ENCODE measurements around the gene REM2. TPM values are rescaled to one million over a fixed set of nuclear protein-coding genes. Genes with fewer than 3 reads are reported as not detected.

REM2 gene
- total RNA-seq, 1 experiment from 2014 or later, result 0.18 TPM

DNA sequence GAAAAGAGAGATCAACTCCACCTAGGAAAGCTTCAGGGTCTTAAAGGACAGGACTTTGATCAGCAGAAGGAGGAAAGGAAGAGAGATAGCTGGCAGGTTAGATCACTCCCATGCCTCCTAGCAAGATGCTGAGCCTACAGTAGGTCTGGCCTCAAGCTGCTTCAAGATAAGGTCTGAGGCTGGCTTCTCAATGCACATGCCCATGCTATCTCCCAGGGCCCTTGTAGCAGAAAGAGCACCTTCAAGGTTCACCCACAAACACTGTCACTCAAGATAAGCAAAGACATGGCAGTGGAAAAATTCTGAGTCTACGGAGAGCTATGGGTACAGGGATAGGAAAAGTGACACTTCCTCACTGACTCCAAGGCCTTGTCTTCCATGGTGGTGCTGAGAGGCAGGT, 14.3 kb downstream of the REM2 start:
- Histone ChIP-seq H3K36me3 (ENCODE audit: control insufficient read depth, insufficient read depth, low read length) (peaks cover 4% of the 10 kb centered on the region; the same call in 1 of the 2 replicates), H3K9me3 (ENCODE audit: control insufficient read depth, insufficient read depth, low read depth, low read length) (no peaks in the 10 kb centered on the region), H3K4me1 (ENCODE audit: control insufficient read depth, insufficient read depth, low read length) (no peaks in the 10 kb centered on the region), H3K27ac (ENCODE audit: low read length) (no peak overlapping the region), H3K4me3 (ENCODE audit: low read depth in 2 of 2, low read length in 2 of 2) (no peak overlapping the region), H3K27me3 (ENCODE audit: control insufficient read depth, insufficient read depth, low read length) (no peaks in the 10 kb centered on the region)
- ChIA-PET POLR2A (no interaction called here), CTCF (no interaction called here)
- ATAC-seq, result no peak
- in situ Hi-C loops (cut with HindIII; ENCODE audit: low pct_unique_long_range_greater_than_20kb, low sequenced_read_pairs), result no loop called here
- BruUV-seq (replicated peaks), result no TSS peak
- intact Hi-C loops (cut with micrococcal nuclease; ENCODE audit: unreplicated experiment), result no loop called here
- DNase-seq (ENCODE audit: low read depth, low spot score), result no peak
- no peak for TF ChIP-seq TCF7L2 (IDR thresholded peaks at IDR 0.05; ENCODE audit: low read depth, low read length)
- TF ChIP-seq SIN3A (IDR thresholded peaks at IDR 0.05; ENCODE audit: borderline replicate concordance, insufficient read depth, low read depth, low read length), result no peak
- TF ChIP-seq POLR2AphosphoS5 (IDR thresholded peaks at IDR 0.05; ENCODE audit: low read depth, low read length), result no peak
- TF ChIP-seq, protein P1, sequence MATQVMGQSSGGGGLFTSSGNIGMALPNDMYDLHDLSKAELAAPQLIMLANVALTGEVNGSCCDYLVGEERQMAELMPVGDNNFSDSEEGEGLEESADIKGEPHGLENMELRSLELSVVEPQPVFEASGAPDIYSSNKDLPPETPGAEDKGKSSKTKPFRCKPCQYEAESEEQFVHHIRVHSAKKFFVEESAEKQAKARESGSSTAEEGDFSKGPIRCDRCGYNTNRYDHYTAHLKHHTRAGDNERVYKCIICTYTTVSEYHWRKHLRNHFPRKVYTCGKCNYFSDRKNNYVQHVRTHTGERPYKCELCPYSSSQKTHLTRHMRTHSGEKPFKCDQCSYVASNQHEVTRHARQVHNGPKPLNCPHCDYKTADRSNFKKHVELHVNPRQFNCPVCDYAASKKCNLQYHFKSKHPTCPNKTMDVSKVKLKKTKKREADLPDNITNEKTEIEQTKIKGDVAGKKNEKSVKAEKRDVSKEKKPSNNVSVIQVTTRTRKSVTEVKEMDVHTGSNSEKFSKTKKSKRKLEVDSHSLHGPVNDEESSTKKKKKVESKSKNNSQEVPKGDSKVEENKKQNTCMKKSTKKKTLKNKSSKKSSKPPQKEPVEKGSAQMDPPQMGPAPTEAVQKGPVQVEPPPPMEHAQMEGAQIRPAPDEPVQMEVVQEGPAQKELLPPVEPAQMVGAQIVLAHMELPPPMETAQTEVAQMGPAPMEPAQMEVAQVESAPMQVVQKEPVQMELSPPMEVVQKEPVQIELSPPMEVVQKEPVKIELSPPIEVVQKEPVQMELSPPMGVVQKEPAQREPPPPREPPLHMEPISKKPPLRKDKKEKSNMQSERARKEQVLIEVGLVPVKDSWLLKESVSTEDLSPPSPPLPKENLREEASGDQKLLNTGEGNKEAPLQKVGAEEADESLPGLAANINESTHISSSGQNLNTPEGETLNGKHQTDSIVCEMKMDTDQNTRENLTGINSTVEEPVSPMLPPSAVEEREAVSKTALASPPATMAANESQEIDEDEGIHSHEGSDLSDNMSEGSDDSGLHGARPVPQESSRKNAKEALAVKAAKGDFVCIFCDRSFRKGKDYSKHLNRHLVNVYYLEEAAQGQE (IDR thresholded peaks at IDR 0.05; ENCODE audit: insufficient read depth in 1 of 2, low read depth in 2 of 2, low read length in 1 of 2), result no peak
- TF ChIP-seq, protein P2, sequence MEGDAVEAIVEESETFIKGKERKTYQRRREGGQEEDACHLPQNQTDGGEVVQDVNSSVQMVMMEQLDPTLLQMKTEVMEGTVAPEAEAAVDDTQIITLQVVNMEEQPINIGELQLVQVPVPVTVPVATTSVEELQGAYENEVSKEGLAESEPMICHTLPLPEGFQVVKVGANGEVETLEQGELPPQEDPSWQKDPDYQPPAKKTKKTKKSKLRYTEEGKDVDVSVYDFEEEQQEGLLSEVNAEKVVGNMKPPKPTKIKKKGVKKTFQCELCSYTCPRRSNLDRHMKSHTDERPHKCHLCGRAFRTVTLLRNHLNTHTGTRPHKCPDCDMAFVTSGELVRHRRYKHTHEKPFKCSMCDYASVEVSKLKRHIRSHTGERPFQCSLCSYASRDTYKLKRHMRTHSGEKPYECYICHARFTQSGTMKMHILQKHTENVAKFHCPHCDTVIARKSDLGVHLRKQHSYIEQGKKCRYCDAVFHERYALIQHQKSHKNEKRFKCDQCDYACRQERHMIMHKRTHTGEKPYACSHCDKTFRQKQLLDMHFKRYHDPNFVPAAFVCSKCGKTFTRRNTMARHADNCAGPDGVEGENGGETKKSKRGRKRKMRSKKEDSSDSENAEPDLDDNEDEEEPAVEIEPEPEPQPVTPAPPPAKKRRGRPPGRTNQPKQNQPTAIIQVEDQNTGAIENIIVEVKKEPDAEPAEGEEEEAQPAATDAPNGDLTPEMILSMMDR (IDR thresholded peaks at IDR 0.05), result no peak

- POLR2A ChIA-PET, result no interaction called here
- in situ Hi-C loops (cut with HindIII; ENCODE audit: low pct_unique_long_range_greater_than_20kb, low sequenced_read_pairs), result no loop called here
- DNase-seq (ENCODE audit: low read depth, low spot score) (no peak), ATAC-seq (no peak)
- no TSS peak for BruUV-seq (replicated peaks)
- CTCF ChIA-PET, result no interaction called here
- no peak for TF ChIP-seq SIN3A (IDR thresholded peaks at IDR 0.05; ENCODE audit: borderline replicate concordance, insufficient read depth, low read depth, low read length)
- TF ChIP-seq POLR2AphosphoS5 (IDR thresholded peaks at IDR 0.05; ENCODE audit: low read depth, low read length), result no peak
- TF ChIP-seq, protein P2 (IDR thresholded peaks at IDR 0.05), result no peak
- no peak for TF ChIP-seq TCF7L2 (IDR thresholded peaks at IDR 0.05; ENCODE audit: low read depth, low read length)
- TF ChIP-seq, protein P1 (IDR thresholded peaks at IDR 0.05; ENCODE audit: insufficient read depth in 1 of 2, low read depth in 2 of 2, low read length in 1 of 2), result no peak
- Histone ChIP-seq H3K4me3 (ENCODE audit: low read depth in 2 of 2, low read length in 2 of 2) (no peak overlapping the region), H3K4me1 (ENCODE audit: control insufficient read depth, insufficient read depth, low read length) (no peaks in the 10 kb centered on the region), H3K36me3 (ENCODE audit: control insufficient read depth, insufficient read depth, low read length) (peaks cover 4% of the 10 kb centered on the region; the same call in 1 of the 2 replicates), H3K27me3 (ENCODE audit: control insufficient read depth, insufficient read depth, low read length) (no peaks in the 10 kb centered on the region), H3K27ac (ENCODE audit: low read length) (no peak overlapping the region), H3K9me3 (ENCODE audit: control insufficient read depth, insufficient read depth, low read depth, low read length) (no peaks in the 10 kb centered on the region)
- intact Hi-C loops (cut with micrococcal nuclease; ENCODE audit: unreplicated experiment), result no loop called here
Observed at GRCh38 chr14:22898302-22899090, 15.5 kb downstream of the REM2 start.
